ENCODE results near the gene TRPM3. TPM values are rescaled to one million over a fixed set of nuclear protein-coding genes. Genes with fewer than 3 reads are reported as not detected.
A peak's percentile ranks its signal among the peaks of the same experiment; 100 is the strongest.

Gene TRPM3
- total and polyA plus RNA-seq, 2 experiments from 2014 or later, result 0.24 TPM; not detected in 1

DNA sequence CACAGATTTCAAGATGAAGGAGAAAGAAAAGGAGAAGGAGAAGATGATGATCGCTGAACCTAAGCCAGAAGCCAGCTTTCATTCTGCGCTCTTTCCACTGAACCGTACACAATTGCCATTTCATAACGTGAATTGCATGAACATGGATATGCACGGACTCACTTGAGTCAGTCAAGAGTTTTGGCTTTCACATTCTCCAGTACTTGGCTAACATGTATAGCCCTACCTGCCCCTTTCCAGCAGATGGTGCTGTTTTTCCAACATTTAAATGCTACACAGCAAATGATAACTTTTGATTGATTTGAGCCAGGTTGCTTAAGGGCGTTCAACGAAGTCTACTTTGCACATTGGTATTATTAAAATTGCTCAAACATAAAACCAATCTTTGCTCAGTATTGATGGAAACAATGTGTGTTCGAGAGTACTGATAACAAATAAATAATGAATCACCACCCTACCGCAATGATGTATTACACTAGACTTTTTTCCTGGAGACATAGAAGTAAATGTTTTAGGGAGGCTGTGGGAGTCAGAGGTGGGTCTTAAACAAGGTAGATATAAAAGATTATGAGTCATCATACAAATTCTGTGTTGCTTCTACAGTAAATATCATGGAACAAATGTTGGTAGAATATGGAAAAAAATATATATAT is 196.4 kb downstream of the TRPM3 start:
- no peaks in the 10 kb centered on the region for H3K9me3 ChIP-seq (ENCODE audit: low read depth)
- no peaks in the 10 kb centered on the region for H3K4me1 ChIP-seq (ENCODE audit: low read depth)
- no peaks in the 10 kb centered on the region for H3K36me3 ChIP-seq
- peak; percentile 74 to 93 for DNase-seq (ENCODE audit: low read depth in 1 of 2, low spot score in 1 of 2)
- H3K4me3 ChIP-seq, result no peak overlapping the region
- no peaks in the 10 kb centered on the region for H3K27me3 ChIP-seq
- no peak overlapping the region for H3K27ac ChIP-seq
- TF ChIP-seq, protein P1, sequence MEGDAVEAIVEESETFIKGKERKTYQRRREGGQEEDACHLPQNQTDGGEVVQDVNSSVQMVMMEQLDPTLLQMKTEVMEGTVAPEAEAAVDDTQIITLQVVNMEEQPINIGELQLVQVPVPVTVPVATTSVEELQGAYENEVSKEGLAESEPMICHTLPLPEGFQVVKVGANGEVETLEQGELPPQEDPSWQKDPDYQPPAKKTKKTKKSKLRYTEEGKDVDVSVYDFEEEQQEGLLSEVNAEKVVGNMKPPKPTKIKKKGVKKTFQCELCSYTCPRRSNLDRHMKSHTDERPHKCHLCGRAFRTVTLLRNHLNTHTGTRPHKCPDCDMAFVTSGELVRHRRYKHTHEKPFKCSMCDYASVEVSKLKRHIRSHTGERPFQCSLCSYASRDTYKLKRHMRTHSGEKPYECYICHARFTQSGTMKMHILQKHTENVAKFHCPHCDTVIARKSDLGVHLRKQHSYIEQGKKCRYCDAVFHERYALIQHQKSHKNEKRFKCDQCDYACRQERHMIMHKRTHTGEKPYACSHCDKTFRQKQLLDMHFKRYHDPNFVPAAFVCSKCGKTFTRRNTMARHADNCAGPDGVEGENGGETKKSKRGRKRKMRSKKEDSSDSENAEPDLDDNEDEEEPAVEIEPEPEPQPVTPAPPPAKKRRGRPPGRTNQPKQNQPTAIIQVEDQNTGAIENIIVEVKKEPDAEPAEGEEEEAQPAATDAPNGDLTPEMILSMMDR (IDR thresholded peaks at IDR 0.05; ENCODE audit: low read depth, low read length), result peak; percentile 86

DNA sequence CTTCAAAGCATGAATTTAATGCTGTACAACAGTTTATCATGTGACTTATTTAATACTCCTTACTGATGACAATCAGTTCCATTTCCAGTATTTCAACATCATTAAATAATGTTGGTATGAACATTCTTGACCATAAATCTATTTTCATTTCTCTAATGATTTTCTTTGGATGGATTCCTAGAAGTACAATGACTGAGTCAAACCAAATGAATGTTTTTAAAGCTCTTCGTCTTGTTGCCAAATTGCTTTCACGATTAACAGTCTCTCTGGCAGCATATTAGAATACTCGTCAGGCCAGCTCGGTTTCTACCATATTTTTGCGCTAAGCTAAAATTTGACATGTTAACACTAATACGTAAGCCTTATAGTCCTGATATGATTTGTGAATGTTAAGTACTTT is 197.0 kb downstream of the TRPM3 start:
- H3K27ac ChIP-seq, result no peak overlapping the region
- TF ChIP-seq, protein P1 (IDR thresholded peaks at IDR 0.05; ENCODE audit: low read depth, low read length), result no peak

DNA sequence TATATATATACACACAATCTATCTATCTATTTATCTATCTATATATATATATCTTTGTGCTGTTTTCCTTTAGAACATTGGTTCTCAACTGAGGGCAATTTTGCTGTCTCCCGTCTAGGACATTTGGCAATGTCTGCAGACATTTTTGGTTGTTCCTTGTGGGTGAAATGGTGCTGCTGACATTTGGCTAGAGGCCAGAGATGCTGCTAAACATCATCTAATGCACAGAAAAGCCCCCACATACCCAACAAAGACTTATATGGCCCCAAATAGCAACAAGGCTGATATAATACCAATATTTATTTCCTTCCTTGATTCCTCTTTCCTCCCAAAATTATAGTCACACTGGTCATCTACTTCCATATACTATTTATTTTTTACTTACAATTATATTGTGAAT is 197.5 kb downstream of the TRPM3 start:
- peak in 1 of 2 donors; percentile 33 for DNase-seq (ENCODE audit: low read depth in 1 of 2, low spot score in 1 of 2)
- Histone ChIP-seq H3K9me3 (ENCODE audit: low read depth) (no peaks in the 10 kb centered on the region), H3K27ac (no peak overlapping the region), H3K36me3 (no peaks in the 10 kb centered on the region), H3K4me1 (ENCODE audit: low read depth) (no peaks in the 10 kb centered on the region), H3K4me3 (no peak overlapping the region), H3K27me3 (no peaks in the 10 kb centered on the region)
- TF ChIP-seq, protein P1 (IDR thresholded peaks at IDR 0.05; ENCODE audit: low read depth, low read length), result no peak

More for the DNA sequence above, 197.0 kb downstream of the TRPM3 start:
- no peaks in the 10 kb centered on the region for H3K4me1 ChIP-seq (ENCODE audit: low read depth)
- H3K4me3 ChIP-seq, result no peak overlapping the region
- H3K27me3 ChIP-seq, result no peaks in the 10 kb centered on the region
- H3K9me3 ChIP-seq (ENCODE audit: low read depth), result no peaks in the 10 kb centered on the region
- H3K36me3 ChIP-seq, result no peaks in the 10 kb centered on the region
- DNase-seq (ENCODE audit: low read depth in 1 of 2, low spot score in 1 of 2), result peak in 1 of 2 donors; percentile 84

DNA sequence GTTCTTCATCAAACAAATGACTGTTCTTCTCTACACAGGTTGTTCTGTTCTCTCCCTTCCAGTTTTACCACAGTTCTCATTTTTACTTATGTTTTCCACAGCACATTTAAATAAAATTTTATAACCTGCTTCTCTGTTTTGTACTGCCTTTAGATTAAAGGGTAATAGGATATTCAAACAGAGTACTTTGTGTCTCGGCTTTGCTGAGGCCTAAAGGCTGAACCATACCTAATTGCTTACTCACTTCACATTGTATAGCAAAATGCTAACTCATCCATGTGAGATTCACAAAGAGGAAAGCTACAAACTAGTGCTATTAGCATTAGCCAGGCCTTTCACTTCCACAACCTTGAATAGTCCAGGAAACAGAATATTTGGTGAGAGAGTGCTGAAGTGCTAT is 200.3 kb downstream of the TRPM3 start:
- TF ChIP-seq, protein P1 (IDR thresholded peaks at IDR 0.05; ENCODE audit: low read depth, low read length), result no peak
- DNase-seq (ENCODE audit: low read depth in 1 of 2, low spot score in 1 of 2), result peak in 1 of 2 donors; percentile 14
- Histone ChIP-seq H3K9me3 (ENCODE audit: low read depth) (no peaks in the 10 kb centered on the region), H3K36me3 (no peaks in the 10 kb centered on the region), H3K4me3 (no peak overlapping the region), H3K27ac (peak overlapping the region; percentile 29), H3K27me3 (no peaks in the 10 kb centered on the region), H3K4me1 (ENCODE audit: low read depth) (no peaks in the 10 kb centered on the region)

DNA sequence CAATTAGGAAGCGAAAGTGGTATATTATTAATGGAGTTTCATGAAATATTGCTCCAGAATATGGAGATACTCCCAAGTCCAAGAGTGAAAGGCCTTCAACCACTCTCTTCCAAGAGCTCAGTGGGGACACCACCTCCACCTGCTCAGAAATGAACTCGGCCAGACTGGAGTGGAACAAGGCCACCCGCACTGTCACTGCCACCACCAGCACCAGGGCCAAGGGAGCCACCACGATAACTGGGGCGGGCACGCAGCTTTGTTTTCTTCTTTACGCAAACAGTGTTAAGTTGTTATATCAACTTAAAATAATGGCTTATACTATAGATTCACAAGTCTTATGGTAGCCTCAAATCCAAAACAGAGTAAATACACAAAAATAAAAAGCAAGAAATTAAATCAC is 204.1 kb downstream of the TRPM3 start:
- no peaks in the 10 kb centered on the region for H3K27me3 ChIP-seq
- no peak overlapping the region for H3K4me3 ChIP-seq
- no peaks in the 10 kb centered on the region for H3K4me1 ChIP-seq (ENCODE audit: low read depth)
- TF ChIP-seq, protein P1 (IDR thresholded peaks at IDR 0.05; ENCODE audit: low read depth, low read length), result no peak
- DNase-seq (ENCODE audit: low read depth in 1 of 2, low spot score in 1 of 2), result no peak
- H3K27ac ChIP-seq, result no peak overlapping the region
- H3K9me3 ChIP-seq (ENCODE audit: low read depth), result no peaks in the 10 kb centered on the region
- no peaks in the 10 kb centered on the region for H3K36me3 ChIP-seq
